ENCODE measurements around the gene C1orf87.

Gene C1orf87

DNA sequence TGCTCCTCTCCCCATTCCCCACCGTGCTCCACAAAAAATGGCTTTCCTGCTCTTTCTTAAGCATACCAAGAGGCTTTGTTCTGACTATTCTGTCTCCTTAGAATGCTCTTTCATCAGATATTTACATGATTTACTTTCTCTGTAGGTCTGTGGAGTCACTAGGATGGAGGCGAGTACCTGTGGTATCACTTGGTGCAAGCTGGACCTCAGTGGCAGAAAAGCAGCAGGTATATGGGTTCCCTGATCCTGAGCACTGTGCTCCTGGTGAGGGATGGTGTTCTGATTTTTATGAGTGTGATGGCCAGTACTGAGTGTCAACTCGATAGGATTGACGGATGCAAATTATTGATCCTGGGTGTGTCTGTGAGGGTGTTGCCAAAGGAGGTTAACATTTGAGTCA, 10.0 kb downstream of the C1orf87 start:
- no peak for DNase-seq (ENCODE audit: low spot score)

DNA sequence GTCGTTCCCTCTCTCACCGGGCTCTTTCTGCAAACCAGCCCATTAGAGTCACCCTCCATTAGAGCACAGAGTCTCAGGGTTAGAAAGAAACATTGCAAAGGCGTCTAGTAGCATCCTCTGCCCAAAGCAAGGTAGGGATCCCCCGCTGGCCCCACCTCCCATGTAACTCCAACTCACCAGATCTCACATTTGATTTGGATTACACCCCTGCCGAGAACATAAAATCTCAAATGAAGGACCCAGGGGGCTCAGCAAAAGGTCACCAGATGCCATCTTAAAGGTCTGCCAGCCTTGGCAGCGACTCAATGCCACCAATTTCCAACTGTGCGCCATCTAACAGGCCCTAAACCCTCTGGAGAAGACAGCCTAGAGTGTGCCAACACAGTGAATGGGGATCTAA, 14.1 kb downstream of the C1orf87 start:
- DNase-seq (ENCODE audit: low spot score) = no peak

DNA sequence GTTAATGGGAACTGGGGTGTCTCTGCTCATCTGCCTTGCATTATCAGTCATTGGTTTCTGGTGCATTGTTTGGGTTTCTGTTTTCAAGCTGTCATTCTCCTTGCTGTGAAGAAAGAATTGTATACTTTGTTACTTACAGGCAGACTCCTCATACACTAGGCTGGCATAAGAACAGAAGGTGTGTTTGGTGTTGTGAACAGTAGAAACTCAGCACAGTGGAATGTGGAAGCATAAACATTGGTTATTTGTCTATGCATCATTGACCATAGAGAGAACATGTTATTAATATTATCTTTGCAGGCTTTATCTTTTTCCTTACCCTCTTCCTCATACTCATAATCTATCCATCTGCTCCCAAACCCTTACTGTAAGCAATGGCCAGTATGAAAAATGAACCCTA, 18.2 kb downstream of the C1orf87 start:
- no peak for DNase-seq (ENCODE audit: low spot score)

DNA sequence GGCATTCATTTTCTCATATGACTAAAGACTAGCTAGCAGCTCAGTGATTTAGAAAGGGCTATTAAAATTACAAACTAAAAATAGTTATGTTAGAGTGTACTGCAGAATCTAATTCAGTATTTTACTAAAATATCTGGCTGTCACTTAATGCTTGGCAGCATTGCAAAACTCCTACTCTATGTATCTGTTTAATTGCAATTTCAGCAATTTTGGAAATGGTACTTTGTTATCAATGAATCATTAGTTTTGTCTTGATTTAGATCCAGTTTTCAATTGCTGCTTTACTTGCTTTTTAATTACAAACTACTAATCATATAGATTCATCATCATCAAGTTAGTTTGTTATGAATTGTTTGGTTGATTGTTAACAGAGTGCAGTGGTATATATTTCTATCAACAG, 19.2 kb downstream of the C1orf87 start:
- no peak for DNase-seq (ENCODE audit: low spot score)

DNA sequence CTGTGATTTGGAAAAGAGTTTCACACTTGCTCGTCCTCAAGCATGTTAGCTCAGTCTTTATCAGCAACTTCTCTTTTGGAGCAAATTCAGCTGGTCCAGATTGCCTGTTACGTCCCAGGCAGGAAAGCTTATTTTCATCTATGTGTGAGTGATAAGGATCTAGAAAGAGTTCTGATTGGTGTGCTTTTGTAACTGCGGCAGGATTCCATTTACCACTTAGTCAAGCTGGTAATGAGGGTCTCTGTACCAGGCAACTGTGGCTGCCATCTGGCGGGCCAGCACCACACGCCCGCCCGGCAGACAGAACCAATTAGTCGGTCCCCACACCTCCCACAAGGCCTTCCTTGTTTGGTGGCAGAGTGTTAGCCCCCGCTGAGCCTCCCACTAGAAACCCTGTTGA, 21.0 kb downstream of the C1orf87 start:
- no peak for DNase-seq (ENCODE audit: low spot score)

DNA sequence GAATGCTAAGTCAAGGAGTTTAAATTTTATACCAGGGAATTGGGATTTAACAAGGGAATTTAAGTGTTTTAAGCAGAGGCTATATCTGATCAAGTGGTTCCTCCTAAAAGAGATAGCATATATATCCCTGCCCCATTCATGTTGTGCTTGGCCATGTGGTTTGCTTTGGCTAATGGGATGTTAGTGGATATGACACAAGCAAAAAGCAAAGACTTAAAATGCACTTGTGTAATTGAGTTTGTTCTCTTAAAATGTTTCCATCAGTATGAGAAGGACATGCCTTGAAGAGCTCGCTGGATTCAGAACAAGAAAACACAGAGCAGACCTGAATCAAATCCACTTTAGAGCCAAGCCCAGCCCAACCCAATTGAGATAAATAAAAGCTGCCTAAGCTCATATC, 22.4 kb downstream of the C1orf87 start:
- DNase-seq (ENCODE audit: low spot score) = no peak

DNA sequence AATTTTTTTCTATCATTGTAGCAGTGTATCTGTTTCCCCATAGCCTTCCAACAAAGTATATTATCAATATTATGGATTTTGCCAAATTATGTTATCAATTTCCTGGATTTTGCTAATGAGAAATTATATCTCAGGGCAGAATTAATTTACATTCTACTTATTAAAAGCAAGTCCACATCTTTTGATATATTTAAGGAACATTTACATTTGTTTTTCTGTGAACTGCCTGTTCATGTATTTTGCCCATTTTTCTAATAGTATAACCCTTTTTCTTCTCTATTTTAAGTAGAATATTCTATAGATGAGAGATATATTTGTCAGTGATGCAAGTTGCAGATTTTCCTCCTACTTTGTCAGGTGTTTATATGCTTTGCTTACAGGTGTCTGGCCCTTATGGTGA, 24.4 kb downstream of the C1orf87 start:
- no peak for DNase-seq (ENCODE audit: low spot score)

DNA sequence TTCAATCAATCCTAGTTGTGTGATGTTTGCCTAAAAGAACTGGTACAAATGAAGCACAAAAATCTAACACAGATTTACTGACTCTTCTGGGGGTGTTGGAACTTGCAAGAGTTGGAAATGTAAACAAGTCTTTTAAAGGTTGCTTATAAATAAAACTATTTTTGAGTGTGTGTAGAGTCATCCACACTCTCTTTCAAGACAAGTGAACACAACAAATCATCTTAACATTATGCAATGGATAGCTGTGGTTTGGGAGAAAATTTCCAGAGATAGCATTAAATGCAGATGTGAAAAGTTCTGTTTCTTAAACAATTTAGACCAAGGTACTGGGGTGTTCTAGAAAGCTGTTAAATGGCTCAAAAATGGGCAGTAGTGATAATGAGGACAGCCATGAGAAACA, 28.7 kb downstream of the C1orf87 start:
- DNase-seq (ENCODE audit: low spot score) = no peak

DNA sequence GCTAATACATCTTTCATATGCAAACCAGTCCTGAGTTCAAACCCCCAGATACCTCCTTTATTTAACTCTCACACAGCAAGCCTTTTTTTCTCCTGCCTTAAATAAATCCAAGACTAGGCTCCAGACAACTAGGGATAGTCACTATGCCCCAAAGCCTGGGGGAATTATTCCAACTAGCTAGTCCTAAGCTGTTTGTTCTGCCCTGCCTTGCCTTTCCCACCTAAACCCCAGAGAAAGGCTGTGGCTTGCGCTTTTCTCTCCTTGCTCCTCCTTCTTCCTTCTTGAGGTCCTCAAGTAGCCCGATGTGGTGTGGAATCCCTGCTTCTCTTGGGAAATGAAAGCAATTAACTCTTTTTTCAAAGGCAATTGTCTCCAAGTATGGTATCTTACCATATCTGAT, 31.8 kb downstream of the C1orf87 start:
- no peak for DNase-seq (ENCODE audit: low spot score)

DNA sequence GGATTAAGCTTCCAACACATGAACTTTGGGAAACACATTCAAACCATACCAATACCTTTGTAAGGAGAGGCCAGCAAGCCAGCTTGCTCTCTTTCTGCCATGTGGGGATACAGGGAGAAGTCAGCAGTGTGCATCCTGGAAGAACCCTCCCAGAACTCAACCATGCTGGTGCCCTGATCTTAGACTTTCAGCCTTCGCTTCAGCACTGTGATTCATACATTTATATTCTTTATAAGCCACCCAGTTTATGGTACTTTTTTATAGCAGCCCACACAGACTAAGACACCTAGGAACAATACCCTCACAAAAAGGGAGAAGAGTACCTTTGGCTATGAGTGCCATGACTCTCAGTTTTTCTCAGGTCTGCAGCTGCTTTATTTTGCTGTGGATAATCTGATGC, 35.9 kb downstream of the C1orf87 start:
- no peak for DNase-seq (ENCODE audit: low spot score)

DNA sequence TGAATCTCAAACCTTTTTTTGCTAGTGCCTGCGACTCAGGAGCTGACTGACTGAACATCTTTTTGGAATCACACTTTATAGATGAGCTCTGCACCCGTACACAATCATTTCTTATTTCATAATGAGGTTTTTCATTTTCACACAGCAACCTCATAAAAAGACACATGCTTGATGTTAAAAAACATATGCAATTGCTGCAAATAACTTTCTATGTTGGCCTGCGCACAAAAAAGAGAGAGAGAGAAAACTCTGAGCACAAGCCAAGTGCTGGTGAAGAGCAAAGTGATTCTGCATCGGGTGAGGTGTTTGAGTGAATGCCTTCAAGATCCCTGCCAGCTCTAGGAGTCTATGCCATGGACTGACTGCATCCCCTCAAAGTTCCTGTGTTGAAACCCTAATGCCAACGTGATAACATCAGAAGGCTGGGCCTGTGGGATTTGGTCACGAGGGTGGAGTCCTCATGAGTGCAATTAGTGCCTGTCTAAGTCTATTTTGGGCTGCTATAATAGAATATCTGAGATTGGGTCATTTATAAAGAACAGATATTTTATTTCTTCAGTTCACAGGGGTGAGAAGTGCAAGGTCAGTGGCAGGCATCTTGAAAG, 36.6 kb downstream of the C1orf87 start:
- no peak for DNase-seq (ENCODE audit: low spot score)

DNA sequence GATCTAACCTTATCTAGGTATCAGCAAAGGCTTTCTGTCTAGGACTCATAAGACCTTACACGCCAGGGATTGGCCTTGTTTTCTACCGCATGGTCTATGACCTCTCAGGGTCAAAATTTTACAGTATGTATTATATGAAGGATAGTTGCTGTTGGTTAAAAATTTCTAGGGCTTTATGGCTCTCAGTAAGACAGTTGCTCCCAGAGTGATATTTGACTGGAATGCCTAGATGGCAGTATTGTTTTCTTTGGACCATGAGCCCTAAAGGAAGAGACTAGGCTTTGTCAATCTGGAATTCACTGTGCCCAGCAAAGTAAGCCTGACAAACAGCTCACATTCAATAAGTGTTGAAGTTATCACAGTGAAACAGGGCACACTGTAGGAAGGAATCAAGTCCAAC, 37.6 kb downstream of the C1orf87 start:
- DNase-seq (ENCODE audit: low spot score) = no peak

DNA sequence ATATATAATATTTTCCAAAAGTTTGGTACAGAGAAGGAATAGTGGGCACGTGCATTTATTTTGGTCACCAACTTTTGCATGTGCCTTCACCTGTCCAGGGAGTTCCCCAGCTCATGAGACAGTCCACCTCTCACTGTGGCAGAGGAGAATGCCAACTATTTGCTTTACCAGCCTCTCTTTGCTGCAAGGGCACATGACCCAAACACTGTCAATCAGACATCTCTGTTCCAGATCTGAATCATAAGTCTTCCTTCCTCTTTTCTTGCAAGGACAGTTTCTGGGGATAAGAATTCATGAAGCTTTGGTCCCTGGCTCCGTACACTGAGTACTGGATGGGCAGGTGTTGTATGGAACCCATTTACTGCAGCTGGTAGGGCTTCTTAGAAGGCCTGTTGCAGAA, 38.6 kb downstream of the C1orf87 start:
- DNase-seq (ENCODE audit: low spot score) = no peak

DNA sequence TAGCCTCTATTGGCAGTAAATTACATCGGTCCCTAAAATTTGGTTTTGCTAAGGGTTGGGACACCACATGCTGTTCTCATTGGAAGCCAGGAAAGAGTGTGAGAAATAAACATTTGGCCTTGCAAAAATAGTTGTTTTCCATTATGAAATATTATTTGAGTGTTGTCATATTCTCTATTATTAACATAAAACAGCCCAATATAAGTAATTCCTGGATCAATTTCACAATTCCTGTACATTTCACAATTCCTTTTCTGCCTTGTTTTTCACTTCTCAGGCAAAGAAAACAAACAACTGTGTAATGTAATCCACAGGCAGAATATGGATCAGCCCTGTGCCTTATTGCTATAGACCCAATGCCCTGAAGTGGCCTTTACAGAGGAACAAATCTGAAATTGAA, 40.5 kb downstream of the C1orf87 start:
- no peak for DNase-seq (ENCODE audit: low spot score)

DNA sequence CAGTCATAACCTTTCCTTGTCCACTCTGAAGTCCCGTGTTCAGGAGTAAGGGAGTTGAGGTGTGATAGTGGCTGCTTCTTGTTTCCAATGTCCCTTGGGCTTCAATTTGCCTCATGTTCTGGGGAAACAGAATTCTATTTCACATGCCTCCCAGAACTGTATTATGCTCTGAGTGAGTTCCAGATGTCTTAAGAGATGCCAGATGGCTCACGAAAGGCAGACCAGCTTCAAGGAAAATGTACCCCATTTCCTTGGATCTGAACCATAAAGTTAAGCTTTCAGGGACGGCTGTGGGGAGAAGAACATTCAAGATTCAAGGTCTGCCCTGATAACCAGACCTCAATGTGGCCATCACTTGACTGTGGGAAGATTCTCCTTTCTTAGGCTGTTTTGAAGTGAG, 42.4 kb downstream of the C1orf87 start:
- no peak for DNase-seq (ENCODE audit: low spot score)

DNA sequence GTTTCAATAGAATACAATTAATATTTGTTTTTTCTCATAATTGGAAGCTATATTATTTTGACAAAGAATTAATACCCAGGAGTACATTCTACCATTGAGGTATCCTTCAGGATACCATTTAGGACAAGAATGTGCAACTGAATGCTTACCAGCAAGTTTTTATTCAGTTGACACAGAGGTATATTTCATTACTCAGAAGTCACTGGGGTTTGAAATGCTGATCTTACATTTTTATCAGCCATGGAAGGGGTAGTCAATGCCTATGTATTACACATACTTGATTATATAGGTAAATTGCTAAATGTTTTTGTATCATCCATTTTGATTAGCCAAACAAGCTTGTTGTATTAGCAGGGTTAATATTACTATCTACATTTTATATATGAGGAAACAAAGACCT, 48.0 kb downstream of the C1orf87 start:
- no peak for DNase-seq (ENCODE audit: low spot score)

DNA sequence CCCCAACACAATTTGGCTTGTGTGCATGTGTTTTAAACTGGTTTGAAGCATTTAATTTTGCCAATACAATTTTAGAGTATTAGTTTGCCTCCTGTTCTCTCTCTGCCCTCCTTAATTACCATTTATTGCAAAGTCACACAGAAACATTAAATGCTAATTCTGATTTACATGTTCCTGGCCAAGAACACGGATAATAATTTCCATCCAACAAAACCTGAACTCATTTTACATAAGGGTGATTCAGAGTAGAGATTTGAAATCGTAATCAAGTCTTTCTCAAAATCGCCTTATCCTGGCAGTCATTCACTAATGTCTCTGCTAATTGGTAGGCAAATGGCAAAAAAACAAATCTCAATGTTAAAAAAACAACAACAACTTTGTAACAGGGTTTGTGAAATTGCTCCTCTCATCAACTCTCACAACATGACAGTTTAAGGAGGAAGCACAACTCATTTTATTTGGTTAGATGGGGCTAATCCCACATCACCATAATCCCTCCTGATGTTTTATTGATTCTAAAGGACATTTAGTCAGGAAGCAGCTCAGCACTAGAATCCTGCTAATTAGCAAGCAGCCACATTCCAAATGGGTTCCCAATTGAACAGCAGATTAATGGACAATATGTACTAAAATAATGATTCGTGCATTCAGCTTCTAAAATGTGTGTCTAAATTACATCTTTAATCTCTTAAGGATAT, 55.9 kb downstream of the C1orf87 start:
- DNase-seq (ENCODE audit: low spot score) = no peak

DNA sequence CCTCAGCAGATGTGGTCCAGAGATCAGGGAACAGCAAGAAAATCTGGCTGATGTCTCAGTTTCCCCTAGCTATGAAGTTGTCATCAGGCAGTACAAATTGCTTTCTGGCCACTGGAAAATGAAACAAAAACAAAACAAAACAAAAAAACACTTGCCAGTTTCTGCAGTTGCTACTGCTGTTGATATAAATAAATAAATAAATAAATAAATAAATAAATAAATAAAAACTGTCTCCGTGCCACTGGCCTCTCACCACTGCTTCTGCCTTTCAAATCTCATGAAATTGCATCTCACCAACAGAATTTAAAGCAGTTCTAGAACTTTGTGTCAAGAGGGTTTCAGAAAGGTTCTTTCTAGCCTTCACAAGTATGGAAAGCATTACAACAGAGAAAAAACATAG, 62.9 kb downstream of the C1orf87 start:
- no peak for DNase-seq (ENCODE audit: low spot score)

DNA sequence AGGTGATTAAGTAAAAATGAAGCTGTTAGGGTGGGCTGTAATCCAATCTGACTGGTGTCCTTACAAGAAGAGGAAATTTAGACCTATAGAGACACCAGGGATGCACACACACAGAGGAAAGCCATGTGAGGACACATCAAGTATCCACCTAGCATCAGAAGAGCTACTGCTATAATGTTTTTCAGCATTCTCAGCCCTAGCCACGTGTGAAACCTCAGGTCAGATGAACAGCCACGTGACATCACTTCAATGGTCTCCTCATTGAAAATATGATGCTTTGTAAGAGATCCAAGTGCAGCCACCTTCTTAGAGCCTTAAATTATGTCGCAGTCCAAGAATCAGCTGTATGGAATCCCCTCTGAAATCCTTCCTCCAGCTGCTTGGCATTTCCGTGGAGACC, 65.1 kb downstream of the C1orf87 start:
- no peak for DNase-seq (ENCODE audit: low spot score)

DNA sequence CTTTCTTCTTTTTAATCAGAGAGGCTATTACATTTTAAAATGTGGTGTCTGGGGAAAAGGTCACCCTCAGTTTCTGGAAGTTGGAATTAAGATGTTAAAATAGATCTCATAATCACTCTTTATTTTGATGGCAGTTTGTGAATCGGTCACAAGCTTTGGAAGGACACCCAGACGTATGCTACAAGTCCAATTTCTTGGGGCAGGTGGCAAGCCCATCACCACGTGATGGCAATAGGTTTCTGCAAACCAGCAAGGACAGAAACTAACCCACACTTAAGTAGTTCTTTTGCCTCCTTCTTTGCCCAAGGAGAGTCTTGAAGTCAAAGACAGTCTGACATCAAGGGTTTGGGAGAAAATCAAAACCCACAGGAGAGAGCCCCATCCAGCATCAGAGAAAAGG, 72.9 kb downstream of the C1orf87 start:
- no peak for DNase-seq (ENCODE audit: low spot score)

DNA sequence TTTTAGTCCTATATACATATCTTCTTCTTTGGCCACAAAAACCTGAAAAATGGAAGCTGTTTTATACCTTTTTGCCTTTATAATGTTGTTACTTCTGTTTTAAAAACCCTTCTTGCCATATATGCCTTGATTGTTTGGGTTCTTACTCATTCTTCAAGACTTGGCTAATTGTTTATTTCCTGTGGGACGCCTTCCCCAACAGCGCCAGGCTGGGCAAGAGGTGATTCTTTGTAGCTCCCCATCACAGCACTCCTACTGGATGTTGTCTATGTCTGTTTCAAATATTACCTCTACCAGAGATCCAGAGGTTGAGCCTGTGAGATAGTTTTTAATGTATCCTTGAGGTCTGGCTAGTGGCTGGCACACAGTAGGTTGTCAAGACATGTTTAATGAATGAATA, 73.8 kb downstream of the C1orf87 start:
- DNase-seq (ENCODE audit: low spot score) = no peak

DNA sequence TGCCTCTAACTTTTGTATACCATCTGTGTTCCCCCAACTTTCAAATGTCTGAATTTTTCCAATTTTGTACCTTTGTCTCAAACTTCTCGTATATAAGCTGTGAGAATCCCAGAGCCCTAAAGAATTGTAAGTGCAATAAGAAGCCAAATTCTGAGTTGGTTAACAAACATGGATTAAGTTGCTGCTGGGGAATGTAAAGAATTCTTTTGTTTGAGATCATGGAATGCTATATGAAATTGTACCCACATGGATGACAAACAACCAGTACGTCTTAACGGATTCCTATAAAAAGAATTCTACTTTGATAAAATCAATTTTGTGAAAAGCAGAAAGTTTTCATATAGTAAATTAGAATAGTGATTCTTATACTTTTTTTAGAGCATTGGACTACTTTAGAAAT, 74.6 kb downstream of the C1orf87 start:
- no peak for DNase-seq (ENCODE audit: low spot score)

DNA sequence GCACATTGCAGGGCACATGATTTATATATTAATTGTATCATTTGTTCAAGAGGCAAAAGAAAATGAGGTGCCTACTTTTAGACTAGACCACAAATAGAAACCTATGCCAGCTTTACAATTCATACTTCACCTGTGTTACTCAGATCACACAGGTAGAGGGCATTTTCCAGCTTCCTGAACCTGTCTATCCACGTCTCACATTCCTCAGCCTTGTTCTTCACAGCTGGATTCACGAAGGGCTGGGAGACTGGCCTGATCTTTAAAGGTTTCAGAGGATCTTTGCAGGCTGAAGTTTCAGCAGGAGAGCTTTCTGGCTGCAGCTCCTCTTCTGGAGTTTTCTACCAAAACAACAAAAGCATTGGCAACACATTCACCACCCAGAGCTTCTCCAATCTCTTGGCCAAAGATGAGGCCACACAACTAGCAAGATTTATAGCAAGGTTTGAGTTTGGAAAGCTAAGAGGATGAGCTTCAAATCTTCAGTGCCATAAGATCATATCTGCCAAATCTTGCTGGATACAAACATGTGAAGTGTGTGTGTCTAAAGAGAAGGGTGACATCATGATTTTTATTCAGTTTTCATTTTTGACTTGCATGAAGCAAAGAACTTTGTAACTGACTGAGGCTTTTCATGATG, 76.0 kb downstream of the C1orf87 start:
- no peak for DNase-seq (ENCODE audit: low spot score)
